H9 (cell line): ENCODE data around the gene ARMH3. TPM values are rescaled to one million over a fixed set of nuclear protein-coding genes. Genes with fewer than 3 reads are reported as not detected.

Source experiments
- DNase-seq: peaks from one replicate; pipeline ENCODE4 v3.0.0-alpha.2; 2017
- H2AFZ ChIP-seq: one replicate; pipeline ENCODE4 v1.6.1; 2013; ENCODE audit warnings: mild to moderate bottlenecking, low read length, control low read depth, moderate library complexity
- H2AK5ac ChIP-seq: 2 replicates; pipeline ENCODE4 v1.6.1; 2013; ENCODE audit warnings: low read length, control low read depth, mixed read lengths; ENCODE audit not compliant: insufficient read length
- H2BK120ac ChIP-seq: one replicate; pipeline ENCODE4 v1.6.1; 2013; ENCODE audit warnings: low read depth, mild to moderate bottlenecking, low read length, control low read depth, inconsistent platforms; ENCODE audit not compliant: poor library complexity, severe bottlenecking
- H2BK12ac ChIP-seq: 2 replicates; pipeline ENCODE4 v1.6.1; 2013; ENCODE audit warnings: low read length, control low read depth, mixed read lengths, low read depth; ENCODE audit not compliant: insufficient read length
- H2BK15ac ChIP-seq: 2 replicates; pipeline ENCODE4 v1.6.1; 2013; ENCODE audit warnings: low read depth, low read length, control low read depth
- H2BK20ac ChIP-seq: one replicate; pipeline ENCODE4 v1.6.1; 2013; ENCODE audit warnings: low read depth, mild to moderate bottlenecking, low read length, control low read depth, inconsistent platforms; ENCODE audit not compliant: poor library complexity, severe bottlenecking
- H2BK5ac ChIP-seq: 2 replicates; pipeline ENCODE4 v1.6.1; 2013; ENCODE audit warnings: low read length, control low read depth, mixed read lengths; ENCODE audit not compliant: insufficient read length
- H3K14ac ChIP-seq: 2 replicates; pipeline ENCODE4 v1.6.1; 2013; ENCODE audit warnings: low read length, control low read depth; ENCODE audit not compliant: insufficient read depth
- H3K18ac ChIP-seq: 2 replicates; pipeline ENCODE4 v1.6.1; 2013; ENCODE audit warnings: low read depth, mild to moderate bottlenecking, mixed read lengths, low read length, control low read depth; ENCODE audit not compliant: insufficient read length
- H3K23ac ChIP-seq: 2 replicates; pipeline ENCODE4 v1.6.1; 2013; ENCODE audit warnings: low read length, control low read depth, mixed read lengths, low read depth; ENCODE audit not compliant: insufficient read length
- H3K23me2 ChIP-seq: 2 replicates; pipeline ENCODE4 v1.6.1; 2013; ENCODE audit warnings: low read depth, mild to moderate bottlenecking, mixed read lengths, low read length, control low read depth; ENCODE audit not compliant: insufficient read length, poor library complexity, severe bottlenecking
- H3K27ac ChIP-seq: 2 replicates; pipeline ENCODE4 v1.5.1; 2013; ENCODE audit warnings: low read length, control low read depth, mixed read lengths, low read depth; ENCODE audit not compliant: insufficient read length
- H3K27me3 ChIP-seq: 2 replicates; pipeline ENCODE4 v1.6.1; 2013; ENCODE audit warnings: low read length, control low read depth, inconsistent platforms; ENCODE audit not compliant: insufficient read depth
- H3K4ac ChIP-seq: 2 replicates; pipeline ENCODE4 v1.6.1; 2013; ENCODE audit warnings: low read depth, mild to moderate bottlenecking, control low read depth, inconsistent platforms, low read length, moderate library complexity
- H3K4me1 ChIP-seq: 2 replicates; pipeline ENCODE4 v1.6.1; 2013; ENCODE audit warnings: low read length, control low read depth, inconsistent platforms; ENCODE audit not compliant: insufficient read depth
- H3K4me2 ChIP-seq: 2 replicates; pipeline ENCODE4 v1.6.1; 2013; ENCODE audit warnings: low read length, control low read depth, mixed read lengths; ENCODE audit not compliant: insufficient read length, insufficient read depth
- H3K56ac ChIP-seq: 2 replicates; pipeline ENCODE4 v1.6.1; 2013; ENCODE audit warnings: low read depth, mild to moderate bottlenecking, mixed read lengths, low read length, control low read depth; ENCODE audit not compliant: insufficient read length
- H3K79me1 ChIP-seq: 2 replicates; pipeline ENCODE4 v1.6.1; 2013; ENCODE audit warnings: low read depth, mild to moderate bottlenecking, moderate library complexity, low read length, control low read depth, inconsistent platforms; ENCODE audit not compliant: insufficient read depth, poor library complexity, severe bottlenecking
- H3K79me2 ChIP-seq: 2 replicates; pipeline ENCODE4 v1.6.1; 2013; ENCODE audit warnings: low read length, control low read depth, inconsistent platforms; ENCODE audit not compliant: insufficient read depth
- H3K9ac ChIP-seq: 2 replicates; pipeline ENCODE4 v1.6.1; 2013; ENCODE audit warnings: low read length, control low read depth, mixed read lengths; ENCODE audit not compliant: insufficient read length; ENCODE audit errors: extremely low read depth
- H3K9me3 ChIP-seq: one replicate; pipeline ENCODE4 v1.6.1; 2013; ENCODE audit warnings: low read depth, low read length, inconsistent platforms; ENCODE audit not compliant: control insufficient read depth
- H3T11ph ChIP-seq: one replicate; pipeline ENCODE4 v1.6.1; 2013; ENCODE audit warnings: mild to moderate bottlenecking, low read length, control low read depth, inconsistent platforms
- H4K20me1 ChIP-seq: one replicate; pipeline ENCODE4 v1.6.1; 2013; ENCODE audit not compliant: control insufficient read depth, insufficient read length, insufficient read depth
- H4K5ac ChIP-seq: 2 replicates; pipeline ENCODE4 v1.6.1; 2013; ENCODE audit warnings: low read depth, mild to moderate bottlenecking, mixed read lengths, low read length, control low read depth; ENCODE audit not compliant: insufficient read length
- H4K8ac ChIP-seq: replicated peaks from 2 replicates; pipeline ENCODE4 v1.6.1; 2013; ENCODE audit warnings: low read length, control low read depth, mixed read lengths, low read depth; ENCODE audit not compliant: insufficient read length
- H4K91ac ChIP-seq: 2 replicates; pipeline ENCODE4 v1.6.1; 2013; ENCODE audit warnings: low read depth, mild to moderate bottlenecking, moderate library complexity, mixed read lengths, low read length, control low read depth; ENCODE audit not compliant: insufficient read length
- H3K27ac Mint-ChIP-seq, 3 experiments: 2 replicates in 2 of 3; 3 replicates in 1 of 3; pipeline ENCODE4 v1.8.0; 2020 to 2021; ENCODE audit warnings: mixed read lengths in 3 of 3, mild to moderate bottlenecking in 1 of 3, moderate library complexity in 1 of 3
- H3K27me3 Mint-ChIP-seq: 2 replicates; pipeline ENCODE4 v1.8.0; 2021; ENCODE audit warnings: low read depth, mild to moderate bottlenecking, moderate library complexity, mixed read lengths
- H3K36me3 Mint-ChIP-seq, 3 experiments: 2 replicates in 2 of 3; 3 replicates in 1 of 3; pipeline ENCODE4 v1.8.0; 2020 to 2021; ENCODE audit warnings: low read depth in 3 of 3, mixed read lengths in 3 of 3; ENCODE audit not compliant: insufficient read depth in 1 of 3
- H3K4me1 Mint-ChIP-seq, 2 experiments: 2 replicates each; pipeline ENCODE4 v1.8.0; 2020; ENCODE audit warnings: mixed read lengths in 2 of 2
- H3K4me3 Mint-ChIP-seq, 2 experiments: 2 replicates in 1 of 2; 3 replicates in 1 of 2; pipeline ENCODE4 v1.8.0; 2020 to 2021; ENCODE audit warnings: mild to moderate bottlenecking in 2 of 2, mixed read lengths in 2 of 2, moderate library complexity in 1 of 2
- H3K9me3 Mint-ChIP-seq, 2 experiments: 2 replicates in 1 of 2; 3 replicates in 1 of 2; pipeline ENCODE4 v1.8.0; 2020; ENCODE audit warnings: mild to moderate bottlenecking in 2 of 2, mixed read lengths in 2 of 2, moderate library complexity in 1 of 2
- WGBS: extraction: QIAGEN DNeasy Blood & Tissue Kit; methylation state at CpG from one replicate; pipeline ENCODE4 v1.1.7; 2013; ENCODE audit warnings: missing lambda C conversion rate, low lambda C conversion rate, mixed read lengths; ENCODE audit not compliant: insufficient read length; ENCODE audit errors: extremely low coverage; 5-methylcytosine and 5-hydroxymethylcytosine counted together
- total RNA-seq: library from RNA; stranded (reverse); gene quantifications from 2 replicates; pipeline ENCODE4 v1.2.1, GENCODE V29; 2021
- TF ChIP-seq, protein P1 (sequence below): fragments of 200-600 bp; sonication (generic); conservative IDR thresholded peaks from 3 replicates; pipeline ENCODE4 v1.8.0; 2021; ENCODE audit warnings: antibody characterized with exemption, mild to moderate bottlenecking

ARMH3 gene
- total RNA-seq, 1 experiment from 2014 or later, result 20.4 TPM

DNA sequence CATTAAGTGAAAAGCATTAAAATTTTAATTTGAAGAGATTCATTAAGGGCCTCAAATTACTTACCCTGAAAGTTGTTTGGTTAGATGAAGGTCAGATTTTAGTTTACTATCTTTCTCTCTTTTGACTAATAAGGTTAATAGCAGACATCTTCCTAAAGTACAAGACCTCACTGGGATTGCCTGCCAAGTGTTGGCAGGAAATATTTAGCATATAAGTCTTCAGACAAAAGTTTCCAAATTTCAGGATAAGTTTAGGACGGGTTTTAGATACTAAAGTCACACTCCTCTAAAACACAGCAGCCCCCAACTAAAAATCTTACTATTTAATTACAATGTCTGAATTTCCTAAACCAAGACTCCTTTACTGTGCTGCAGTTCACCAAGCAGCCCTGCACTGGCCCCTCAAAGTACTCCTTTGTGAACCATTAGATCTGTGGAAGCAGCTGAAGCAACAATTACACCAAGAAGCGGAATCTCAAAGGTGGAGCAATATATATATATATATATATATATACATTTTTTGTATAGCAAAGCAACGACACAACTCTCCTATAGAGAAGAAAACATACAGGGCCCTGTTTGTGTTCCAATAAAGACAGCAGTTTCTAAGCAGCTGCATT lies 121.2 kb downstream of the ARMH3 start:
- Histone ChIP-seq H2BK120ac (no peak overlapping the region), H3K79me1 (no peaks in the 10 kb centered on the region)

More for the DNA sequence above, 121.2 kb downstream of the ARMH3 start:
- TF ChIP-seq, protein P1, sequence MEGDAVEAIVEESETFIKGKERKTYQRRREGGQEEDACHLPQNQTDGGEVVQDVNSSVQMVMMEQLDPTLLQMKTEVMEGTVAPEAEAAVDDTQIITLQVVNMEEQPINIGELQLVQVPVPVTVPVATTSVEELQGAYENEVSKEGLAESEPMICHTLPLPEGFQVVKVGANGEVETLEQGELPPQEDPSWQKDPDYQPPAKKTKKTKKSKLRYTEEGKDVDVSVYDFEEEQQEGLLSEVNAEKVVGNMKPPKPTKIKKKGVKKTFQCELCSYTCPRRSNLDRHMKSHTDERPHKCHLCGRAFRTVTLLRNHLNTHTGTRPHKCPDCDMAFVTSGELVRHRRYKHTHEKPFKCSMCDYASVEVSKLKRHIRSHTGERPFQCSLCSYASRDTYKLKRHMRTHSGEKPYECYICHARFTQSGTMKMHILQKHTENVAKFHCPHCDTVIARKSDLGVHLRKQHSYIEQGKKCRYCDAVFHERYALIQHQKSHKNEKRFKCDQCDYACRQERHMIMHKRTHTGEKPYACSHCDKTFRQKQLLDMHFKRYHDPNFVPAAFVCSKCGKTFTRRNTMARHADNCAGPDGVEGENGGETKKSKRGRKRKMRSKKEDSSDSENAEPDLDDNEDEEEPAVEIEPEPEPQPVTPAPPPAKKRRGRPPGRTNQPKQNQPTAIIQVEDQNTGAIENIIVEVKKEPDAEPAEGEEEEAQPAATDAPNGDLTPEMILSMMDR, result no peak
- Histone ChIP-seq H3K4me2 (no peak overlapping the region), H3K79me2 (no peaks in the 10 kb centered on the region), H2AK5ac (no peak overlapping the region), H3K27ac (no peak overlapping the region), H3K23ac (no peak overlapping the region), H3K23me2 (no peaks in the 10 kb centered on the region), H2BK20ac (no peak overlapping the region), H3K4ac (no peak overlapping the region), H4K20me1 (no peaks in the 10 kb centered on the region), H3K56ac (no peak overlapping the region), H3K9me3 (no peaks in the 10 kb centered on the region), H2BK12ac (no peak overlapping the region), H3K18ac (no peak overlapping the region), H3T11ph (no peak overlapping the region), H3K27me3 (no peaks in the 10 kb centered on the region), H3K4me1 (no peaks in the 10 kb centered on the region), H2BK5ac (no peak overlapping the region), H2BK15ac (no peak overlapping the region), H4K5ac (no peak overlapping the region), H3K9ac (no peak overlapping the region), H4K8ac (no peak overlapping the region), H2AFZ (no peak overlapping the region), H3K14ac (no peak overlapping the region), H4K91ac (no peak overlapping the region)
- no CpG with 5 or more reads among the region's 3 CpGs for WGBS
- DNase-seq, result no peak
- Mint-ChIP-seq H3K27ac (no peak overlapping the region), H3K4me1 (peaks cover 5 to 7% of the 10 kb centered on the region in 2 experiments; a peak in 1 of 4 replicates), H3K27me3 (no peaks in the 10 kb centered on the region), H3K9me3 (no peaks in the 10 kb centered on the region), H3K36me3 (peaks cover 0 to 7% (median 5%) of the 10 kb centered on the region in 3 experiments; a peak in 2 of 7 replicates), H3K4me3 (no peak overlapping the region)
